PC-9 (cell line): ENCODE measurements around the gene ZNHIT2. TPM values are rescaled to one million over a fixed set of nuclear protein-coding genes. Genes with fewer than 3 reads are reported as not detected.

Experiments used
- BruUV-seq: library from RNA; stranded (reverse); fragments of 400-500 nt; replicated peaks from 2 replicates; lab custom pipeline; 2021; lab: Mats Ljungman, UMichigan
- CTCF ChIA-PET: fragments of 300-600 bp; sonication (Branson Sonifier 250); formaldehyde crosslinking; loops from one replicate; lab custom pipeline; 2022; ENCODE audit warnings: antibody characterized with exemption; lab: Charles Lee
- POLR2A ChIA-PET: fragments of 300-600 bp; sonication (Branson Sonifier 250); formaldehyde crosslinking; loops from one replicate; lab custom pipeline; 2022; ENCODE audit warnings: antibody characterized with exemption; ENCODE audit not compliant: unreplicated experiment; lab: Charles Lee
- DNase-seq, 2 experiments: peaks; one replicate each; pipeline versions ENCODE4 v3.0.0 to v3.0.0-alpha.2; 2015 to 2022; ENCODE audit warnings: mixed read lengths in 1 of 2
- H2AFZ ChIP-seq: fragments of 200-600 bp; sonication (generic); 2 replicates; pipeline ENCODE4 v1.8.1; 2017; ENCODE audit warnings: antibody characterized with exemption
- H3F3A ChIP-seq: fragments of 200-600 bp; sonication (generic); 2 replicates; pipeline ENCODE4 v1.8.1; 2017; ENCODE audit warnings: antibody characterized with exemption, mild to moderate bottlenecking, low read depth; ENCODE audit not compliant: insufficient read depth
- H3K27ac ChIP-seq: fragments of 200-600 bp; sonication (generic); 2 replicates; pipeline ENCODE4 v1.6.1; 2016; ENCODE audit warnings: mixed run types
- H3K27me3 ChIP-seq: fragments of 200-600 bp; sonication (generic); 2 replicates; pipeline ENCODE4 v1.6.1; 2016; ENCODE audit warnings: low read depth, mixed run types; ENCODE audit not compliant: insufficient read depth
- H3K36me3 ChIP-seq: fragments of 200-600 bp; sonication (generic); 2 replicates; pipeline ENCODE4 v1.6.1; 2016; ENCODE audit warnings: low read depth, mixed run types
- H3K4me1 ChIP-seq: fragments of 200-600 bp; sonication (generic); replicated peaks from 2 replicates; pipeline ENCODE4 v1.6.1; 2016; ENCODE audit warnings: mixed run types; ENCODE audit not compliant: insufficient read depth
- H3K4me2 ChIP-seq: fragments of 200-600 bp; sonication (generic); 2 replicates; pipeline ENCODE4 v1.6.1; 2017; ENCODE audit warnings: mixed run types
- H3K4me3 ChIP-seq: fragments of 200-600 bp; sonication (generic); 2 replicates; pipeline ENCODE4 v1.6.1; 2016; ENCODE audit warnings: mixed run types
- H3K79me2 ChIP-seq: fragments of 200-600 bp; sonication (generic); 2 replicates; pipeline ENCODE4 v1.6.1; 2017; ENCODE audit warnings: low read depth, mixed run types
- H3K9me2 ChIP-seq: fragments of 200-600 bp; sonication (generic); 2 replicates; pipeline ENCODE4 v1.8.1; 2017; ENCODE audit warnings: mild to moderate bottlenecking; ENCODE audit not compliant: insufficient read depth
- H3K9me3 ChIP-seq: fragments of 200-600 bp; sonication (generic); 2 replicates; pipeline ENCODE4 v1.8.1; 2016; ENCODE audit warnings: low read depth; ENCODE audit not compliant: insufficient read depth
- H4K20me1 ChIP-seq: fragments of 200-600 bp; sonication (generic); 2 replicates; pipeline ENCODE4 v1.8.1; 2017; ENCODE audit not compliant: insufficient read depth
- EZH2 ChIP-seq: fragments of 200-600 bp; sonication (generic); IDR thresholded peaks from 2 replicates; pipeline ENCODE4 v1.8.0; 2017; ENCODE audit warnings: antibody characterized with exemption, low read depth
- intact Hi-C: fragments of 100-400 bp; cut with micrococcal nuclease; formaldehyde crosslinking; loops from one replicate; pipeline ENCODE4 v1.10.0; 2022; ENCODE audit not compliant: unreplicated experiment
- total RNA-seq: library from RNA; stranded (reverse); gene quantifications from 2 replicates; pipeline ENCODE4 v1.2.3, GENCODE V29; 2021
- TF ChIP-seq, protein P1 (sequence below): fragments of 200-600 bp; sonication (generic); conservative IDR thresholded peaks from 2 replicates; pipeline ENCODE4 v1.6.1; 2017; ENCODE audit warnings: mixed run types, antibody characterized with exemption, mild to moderate bottlenecking, moderate library complexity

ZNHIT2 gene
- total RNA-seq, 1 experiment from 2014 or later: 13.7 TPM

GRCh38 chr11:65083134-65083833 lies 34.2 kb downstream of the ZNHIT2 start:
- Histone ChIP-seq H3K36me3 (peaks cover 20% of the 10 kb centered on the region), H2AFZ (peak overlapping the region; percentile 90), H3K27ac (peak overlapping the region; percentile 82; the same call in 1 of the 2 replicates), H3K27me3 (no peaks in the 10 kb centered on the region), H3K4me1 (peaks cover 17% of the 10 kb centered on the region), H3K9me2 (no peaks in the 10 kb centered on the region), H3K9me3 (no peaks in the 10 kb centered on the region), H3K79me2 (peaks cover 49% of the 10 kb centered on the region), H3F3A (peaks cover 9% of the 10 kb centered on the region), H3K4me3 (peak overlapping the region; percentile 82), H3K4me2 (peak overlapping the region; percentile 93), H4K20me1 (no peaks in the 10 kb centered on the region)
- BruUV-seq: TSS peak; percentile 41
- CTCF ChIA-PET: no interaction called here
- POLR2A ChIA-PET: no interaction called here
- DNase-seq: peak in 1 of 2 experiments; percentile 2
- intact Hi-C loops: loop anchor here (5.0 kb wide), 1 partner anchor 41 kb away; the partner anchor contains the start of gene SAC3D1
- no peak for TF ChIP-seq EZH2
- TF ChIP-seq, protein P1, sequence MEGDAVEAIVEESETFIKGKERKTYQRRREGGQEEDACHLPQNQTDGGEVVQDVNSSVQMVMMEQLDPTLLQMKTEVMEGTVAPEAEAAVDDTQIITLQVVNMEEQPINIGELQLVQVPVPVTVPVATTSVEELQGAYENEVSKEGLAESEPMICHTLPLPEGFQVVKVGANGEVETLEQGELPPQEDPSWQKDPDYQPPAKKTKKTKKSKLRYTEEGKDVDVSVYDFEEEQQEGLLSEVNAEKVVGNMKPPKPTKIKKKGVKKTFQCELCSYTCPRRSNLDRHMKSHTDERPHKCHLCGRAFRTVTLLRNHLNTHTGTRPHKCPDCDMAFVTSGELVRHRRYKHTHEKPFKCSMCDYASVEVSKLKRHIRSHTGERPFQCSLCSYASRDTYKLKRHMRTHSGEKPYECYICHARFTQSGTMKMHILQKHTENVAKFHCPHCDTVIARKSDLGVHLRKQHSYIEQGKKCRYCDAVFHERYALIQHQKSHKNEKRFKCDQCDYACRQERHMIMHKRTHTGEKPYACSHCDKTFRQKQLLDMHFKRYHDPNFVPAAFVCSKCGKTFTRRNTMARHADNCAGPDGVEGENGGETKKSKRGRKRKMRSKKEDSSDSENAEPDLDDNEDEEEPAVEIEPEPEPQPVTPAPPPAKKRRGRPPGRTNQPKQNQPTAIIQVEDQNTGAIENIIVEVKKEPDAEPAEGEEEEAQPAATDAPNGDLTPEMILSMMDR: no peak

DNA sequence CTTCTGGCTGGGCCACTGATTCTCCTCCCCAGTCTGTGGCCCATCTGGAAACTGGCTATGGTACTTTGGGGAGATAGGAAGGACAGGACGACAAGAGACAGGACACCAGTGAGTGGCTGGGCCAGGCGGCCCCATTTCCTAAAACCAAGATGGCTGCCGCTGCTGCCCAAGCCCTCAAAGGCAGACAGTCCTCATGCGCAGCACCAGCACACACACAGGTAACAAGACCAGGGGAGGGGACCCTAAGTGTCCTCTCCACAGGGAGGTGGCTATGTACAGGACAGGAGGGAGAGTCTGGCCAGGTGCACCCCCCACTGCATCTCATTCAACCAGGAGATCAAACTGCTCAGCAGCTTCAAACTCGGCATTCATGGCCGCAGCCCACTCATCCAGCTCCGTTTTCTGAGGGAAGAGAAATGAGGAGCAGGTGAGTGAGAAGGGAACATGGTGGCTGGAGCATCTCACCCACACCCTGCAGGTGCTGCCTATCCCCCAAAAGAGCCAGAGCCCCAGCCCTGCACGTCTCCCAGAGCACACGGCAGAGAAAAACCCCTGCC lies 38.6 kb downstream of the ZNHIT2 start:
- Histone ChIP-seq H3K4me3 (no peak overlapping the region), H3K4me2 (no peak overlapping the region), H3K27ac (no peak overlapping the region), H3K27me3 (no peaks in the 10 kb centered on the region), H3K9me3 (no peaks in the 10 kb centered on the region), H3K9me2 (no peaks in the 10 kb centered on the region), H3F3A (peaks cover 26% of the 10 kb centered on the region), H3K4me1 (peaks cover 8% of the 10 kb centered on the region), H2AFZ (no peak overlapping the region), H3K36me3 (peaks cover 10% of the 10 kb centered on the region), H3K79me2 (peaks cover 31% of the 10 kb centered on the region), H4K20me1 (no peaks in the 10 kb centered on the region)
- peak in 1 of 2 experiments; percentile 17 for DNase-seq
- no TSS peak for BruUV-seq
- intact Hi-C loops: no loop called here
- TF ChIP-seq, protein P1: no peak
- no peak for TF ChIP-seq EZH2
- CTCF ChIA-PET: interaction anchor here (0.7 kb wide), 1 partner anchor 22 kb away, joined by 5 read pairs; no protein-coding TSS in a partner anchor
- POLR2A ChIA-PET: no interaction called here

- Histone ChIP-seq H2AFZ (no peak overlapping the region), H3F3A (peaks cover 26% of the 10 kb centered on the region), H3K9me2 (no peaks in the 10 kb centered on the region), H3K9me3 (no peaks in the 10 kb centered on the region), H4K20me1 (no peaks in the 10 kb centered on the region), H3K27ac (no peak overlapping the region), H3K27me3 (no peaks in the 10 kb centered on the region), H3K79me2 (peaks cover 24% of the 10 kb centered on the region), H3K4me3 (no peak overlapping the region), H3K4me2 (no peak overlapping the region), H3K36me3 (peaks cover 10% of the 10 kb centered on the region), H3K4me1 (peaks cover 8% of the 10 kb centered on the region)
- POLR2A ChIA-PET: no interaction called here
- TF ChIP-seq, protein P1: peak; percentile 79
- no peak for TF ChIP-seq EZH2
- DNase-seq: peak; percentile 35 to 39
- no TSS peak for BruUV-seq
- CTCF ChIA-PET: interaction anchor here (0.7 kb wide), 1 partner anchor 21 kb away, joined by 5 read pairs; no protein-coding TSS in a partner anchor
- intact Hi-C loops: no loop called here
Observed at GRCh38 chr11:65078151-65078550, 39.4 kb downstream of the ZNHIT2 start.
